ENCODE data around the gene CRTC3. TPM values are rescaled to one million over a fixed set of nuclear protein-coding genes. Genes with fewer than 3 reads are reported as not detected.

CRTC3 gene
- total and polyA plus RNA-seq, 2 donors (not counting 1 experiment from before 2014, with no cell fraction given) = 18.3 to 23.4 TPM

GRCh38 chr15:90535254-90535653, 5.5 kb downstream of the CRTC3 start:
- H4K20me1 ChIP-seq (ENCODE audit: control insufficient read depth, extremely low read depth, insufficient read depth, low read length) = no peaks in the 10 kb centered on the region
- DNase-seq (ENCODE audit: low read depth in 2 of 2) = no peak

GRCh38 chr15:90539789-90540188, 10.1 kb downstream of the CRTC3 start:
- H3K27me3 ChIP-seq (ENCODE audit: control insufficient read depth, insufficient read depth, low read length) = no peaks in the 10 kb centered on the region
- H3K9ac ChIP-seq (ENCODE audit: insufficient read depth, low read length) = no peak overlapping the region
- DNase-seq (ENCODE audit: low read depth in 2 of 2) = no peak
- no peak overlapping the region for H3K27ac ChIP-seq (ENCODE audit: insufficient read depth, low read length)
- peaks cover 28% of the 10 kb centered on the region for H3K79me2 ChIP-seq (ENCODE audit: control insufficient read depth, insufficient read depth, low read length)
- no peaks in the 10 kb centered on the region for H3K9me3 ChIP-seq (ENCODE audit: control insufficient read depth, insufficient read depth, low read depth, low read length)
- no peak overlapping the region for H2AFZ ChIP-seq (ENCODE audit: low read length)
- no peaks in the 10 kb centered on the region for H3K36me3 ChIP-seq (ENCODE audit: control insufficient read depth, insufficient read depth, low read length)
- TF ChIP-seq CTCF (conservative IDR thresholded peaks at IDR 0.05 in 1 of 2, IDR thresholded peaks at IDR 0.05 in 1 of 2; ENCODE audit: low read depth in 1 of 2, low read length in 2 of 2) = no peak
- TF ChIP-seq EZH2 (IDR thresholded peaks at IDR 0.05; ENCODE audit: low read length, missing control alignments) = no peak
- H3K4me3 ChIP-seq (replicated peaks in 1 of 4; ENCODE audit: control extremely low read depth in 1 of 4, insufficient read depth in 1 of 4, low read depth in 3 of 4, low read length in 4 of 4) = no peak overlapping the region
- no peaks in the 10 kb centered on the region for H3K4me1 ChIP-seq (ENCODE audit: control insufficient read depth, extremely low read depth, insufficient read depth, low read length)
- H3K4me2 ChIP-seq (ENCODE audit: extremely low read depth, insufficient read depth, low read length) = no peak overlapping the region
- H4K20me1 ChIP-seq (ENCODE audit: control insufficient read depth, extremely low read depth, insufficient read depth, low read length) = no peaks in the 10 kb centered on the region

More at GRCh38 chr15:90535254-90535653, 5.5 kb downstream of the CRTC3 start:
- no peak overlapping the region for H3K9ac ChIP-seq (ENCODE audit: insufficient read depth, low read length)
- TF ChIP-seq CTCF (conservative IDR thresholded peaks at IDR 0.05 in 1 of 2, IDR thresholded peaks at IDR 0.05 in 1 of 2; ENCODE audit: low read depth in 1 of 2, low read length in 2 of 2) (no peak), EZH2 (IDR thresholded peaks at IDR 0.05; ENCODE audit: low read length, missing control alignments) (no peak)
- peaks cover 64% of the 10 kb centered on the region for H3K79me2 ChIP-seq (ENCODE audit: control insufficient read depth, insufficient read depth, low read length)
- no peak overlapping the region for H3K4me3 ChIP-seq (replicated peaks in 1 of 4; ENCODE audit: control extremely low read depth in 1 of 4, insufficient read depth in 1 of 4, low read depth in 3 of 4, low read length in 4 of 4)
- no peak overlapping the region for H3K4me2 ChIP-seq (ENCODE audit: extremely low read depth, insufficient read depth, low read length)
- H2AFZ ChIP-seq (ENCODE audit: low read length) = no peak overlapping the region
- no peaks in the 10 kb centered on the region for H3K27me3 ChIP-seq (ENCODE audit: control insufficient read depth, insufficient read depth, low read length)
- H3K36me3 ChIP-seq (ENCODE audit: control insufficient read depth, insufficient read depth, low read length) = no peaks in the 10 kb centered on the region
- no peaks in the 10 kb centered on the region for H3K4me1 ChIP-seq (ENCODE audit: control insufficient read depth, extremely low read depth, insufficient read depth, low read length)
- H3K27ac ChIP-seq (ENCODE audit: insufficient read depth, low read length) = no peak overlapping the region
- no peaks in the 10 kb centered on the region for H3K9me3 ChIP-seq (ENCODE audit: control insufficient read depth, insufficient read depth, low read depth, low read length)

- no peak overlapping the region for H3K4me3 ChIP-seq (replicated peaks in 1 of 4; ENCODE audit: control extremely low read depth in 1 of 4, insufficient read depth in 1 of 4, low read depth in 3 of 4, low read length in 4 of 4)
- H3K36me3 ChIP-seq (ENCODE audit: control insufficient read depth, insufficient read depth, low read length) = no peaks in the 10 kb centered on the region
- no peak for TF ChIP-seq CTCF (conservative IDR thresholded peaks at IDR 0.05 in 1 of 2, IDR thresholded peaks at IDR 0.05 in 1 of 2; ENCODE audit: low read depth in 1 of 2, low read length in 2 of 2)
- no peak for TF ChIP-seq EZH2 (IDR thresholded peaks at IDR 0.05; ENCODE audit: low read length, missing control alignments)
- no peak overlapping the region for H3K4me2 ChIP-seq (ENCODE audit: extremely low read depth, insufficient read depth, low read length)
- H3K4me1 ChIP-seq (ENCODE audit: control insufficient read depth, extremely low read depth, insufficient read depth, low read length) = no peaks in the 10 kb centered on the region
- H3K27me3 ChIP-seq (ENCODE audit: control insufficient read depth, insufficient read depth, low read length) = no peaks in the 10 kb centered on the region
- no peaks in the 10 kb centered on the region for H4K20me1 ChIP-seq (ENCODE audit: control insufficient read depth, extremely low read depth, insufficient read depth, low read length)
- peaks cover 21% of the 10 kb centered on the region for H3K79me2 ChIP-seq (ENCODE audit: control insufficient read depth, insufficient read depth, low read length)
- H3K9ac ChIP-seq (ENCODE audit: insufficient read depth, low read length) = no peak overlapping the region
- no peak overlapping the region for H3K27ac ChIP-seq (ENCODE audit: insufficient read depth, low read length)
- DNase-seq (ENCODE audit: low read depth in 2 of 2) = no peak
- H2AFZ ChIP-seq (ENCODE audit: low read length) = no peak overlapping the region
- no peaks in the 10 kb centered on the region for H3K9me3 ChIP-seq (ENCODE audit: control insufficient read depth, insufficient read depth, low read depth, low read length)
Measured at GRCh38 chr15:90540768-90541167, 11.0 kb downstream of the CRTC3 start.

Data from fibroblast of lung (primary cell).